Activated B cell treated with CpG ODN at 0.5 μM for 24 hours (primary cell): Measurements from ENCODE around the gene LRRC56. TPM values are rescaled to one million over a fixed set of nuclear protein-coding genes. Genes with fewer than 3 reads are reported as not detected.

Experiments used
- ATAC-seq: fragments of 200-7000 bp; cut with Tn5 transposase; one replicate; pipeline ENCODE4 v1.10.0; 2021; ENCODE audit warnings: low read depth, mild to moderate bottlenecking, moderate library complexity
- CTCF ChIA-PET: fragments of 350-600 bp; sonication (Branson Sonifier 250); formaldehyde crosslinking; loops from one replicate; lab custom pipeline; 2021; ENCODE audit warnings: antibody characterized with exemption; lab: Charles Lee
- POLR2A ChIA-PET: fragments of 350-600 bp; sonication (Branson Sonifier 250); formaldehyde crosslinking; loops from one replicate; lab custom pipeline; 2021; ENCODE audit warnings: antibody characterized with exemption; lab: Charles Lee
- DNase-seq: peaks from one replicate; pipeline ENCODE4 v3.0.0; 2022
- H3K27ac Mint-ChIP-seq: one replicate; pipeline ENCODE4 v1.8.0; 2020; ENCODE audit warnings: mixed read lengths
- H3K27me3 Mint-ChIP-seq: one replicate; pipeline ENCODE4 v1.8.0; 2021; ENCODE audit warnings: mixed read lengths
- H3K36me3 Mint-ChIP-seq: one replicate; pipeline ENCODE4 v1.8.0; 2021; ENCODE audit warnings: low read depth, mixed read lengths
- H3K4me1 Mint-ChIP-seq: one replicate; pipeline ENCODE4 v1.8.0; 2021; ENCODE audit warnings: mixed read lengths
- H3K4me3 Mint-ChIP-seq: one replicate; pipeline ENCODE4 v1.8.0; 2020; ENCODE audit warnings: mild to moderate bottlenecking, mixed read lengths
- H3K9me3 Mint-ChIP-seq: one replicate; pipeline ENCODE4 v1.8.0; 2020; ENCODE audit warnings: mixed read lengths
- CTCF ChIP-seq: fragments of 200-600 bp; IDR thresholded peaks from one replicate; pipeline ENCODE4 v1.8.0; 2022; ENCODE audit warnings: antibody characterized with exemption, mild to moderate bottlenecking
- intact Hi-C: fragments of 100-400 bp; cut with micrococcal nuclease; formaldehyde crosslinking; loops from one replicate; pipeline ENCODE4 v1.15.1; 2024
- total RNA-seq: library from RNA; stranded (reverse); gene quantifications from 2 replicates; pipeline ENCODE4 v1.2.3, GENCODE V29; 2022

The LRRC56 gene
- total RNA-seq, 1 donor from 2014 or later, result 7.9 TPM

GRCh38 chr11:592501-592900 lies 55.2 kb downstream of the LRRC56 start:
- H3K4me1 Mint-ChIP-seq, result no peaks in the 10 kb centered on the region
- no peak for ATAC-seq
- H3K9me3 Mint-ChIP-seq, result no peaks in the 10 kb centered on the region
- POLR2A ChIA-PET, result no interaction called here
- no peak overlapping the region for H3K27ac Mint-ChIP-seq
- CTCF ChIA-PET, result no interaction called here
- H3K36me3 Mint-ChIP-seq, result peaks cover 91% of the 10 kb centered on the region
- TF ChIP-seq CTCF, result no peak
- no peak overlapping the region for H3K4me3 Mint-ChIP-seq
- intact Hi-C loops, result no loop called here
- DNase-seq, result no peak
- no peaks in the 10 kb centered on the region for H3K27me3 Mint-ChIP-seq

- TF ChIP-seq CTCF, result no peak
- CTCF ChIA-PET, result no interaction called here
- no peaks in the 10 kb centered on the region for H3K4me1 Mint-ChIP-seq
- no peaks in the 10 kb centered on the region for H3K27me3 Mint-ChIP-seq
- H3K36me3 Mint-ChIP-seq, result peaks cover 89% of the 10 kb centered on the region
- H3K4me3 Mint-ChIP-seq, result no peak overlapping the region
- ATAC-seq (no peak), DNase-seq (no peak)
- H3K9me3 Mint-ChIP-seq, result no peaks in the 10 kb centered on the region
- POLR2A ChIA-PET, result no interaction called here
- intact Hi-C loops, result no loop called here
- H3K27ac Mint-ChIP-seq, result no peak overlapping the region
Measured at GRCh38 chr11:592918-593317, 55.6 kb downstream of the LRRC56 start.

GRCh38 chr11:593347-593746 lies 56.0 kb downstream of the LRRC56 start:
- Mint-ChIP-seq H3K4me1 (no peaks in the 10 kb centered on the region), H3K27me3 (no peaks in the 10 kb centered on the region), H3K9me3 (no peaks in the 10 kb centered on the region), H3K27ac (no peak overlapping the region), H3K36me3 (peaks cover 89% of the 10 kb centered on the region), H3K4me3 (no peak overlapping the region)
- ChIA-PET POLR2A (no interaction called here), CTCF (no interaction called here)
- no peak for DNase-seq
- TF ChIP-seq CTCF, result no peak
- ATAC-seq, result no peak
- intact Hi-C loops, result no loop called here

GRCh38 chr11:595400-595799 lies 58.1 kb downstream of the LRRC56 start:
- Mint-ChIP-seq H3K36me3 (peaks cover 88% of the 10 kb centered on the region), H3K4me3 (no peak overlapping the region)
- CTCF ChIA-PET, result no interaction called here

GRCh38 chr11:596374-596773 lies 59.0 kb downstream of the LRRC56 start:
- ChIA-PET CTCF (no interaction called here), POLR2A (no interaction called here)
- H3K4me1 Mint-ChIP-seq, result no peaks in the 10 kb centered on the region
- H3K27ac Mint-ChIP-seq, result no peak overlapping the region
- H3K4me3 Mint-ChIP-seq, result no peak overlapping the region
- intact Hi-C loops, result no loop called here
- peaks cover 84% of the 10 kb centered on the region for H3K36me3 Mint-ChIP-seq
- no peaks in the 10 kb centered on the region for H3K9me3 Mint-ChIP-seq
- ATAC-seq, result no peak
- no peaks in the 10 kb centered on the region for H3K27me3 Mint-ChIP-seq
- TF ChIP-seq CTCF, result no peak
- DNase-seq, result no peak

More at GRCh38 chr11:595400-595799, 58.1 kb downstream of the LRRC56 start:
- no peak overlapping the region for H3K27ac Mint-ChIP-seq
- POLR2A ChIA-PET, result no interaction called here
- no peaks in the 10 kb centered on the region for H3K4me1 Mint-ChIP-seq
- ATAC-seq (no peak), DNase-seq (no peak)
- intact Hi-C loops, result no loop called here
- no peak for TF ChIP-seq CTCF
- H3K27me3 Mint-ChIP-seq, result no peaks in the 10 kb centered on the region
- no peaks in the 10 kb centered on the region for H3K9me3 Mint-ChIP-seq
